HL-60/S4 (cell line): ENCODE data around the gene NAP1L4.

Experiments used
- in situ Hi-C: fragments of 300-500 bp; cut with MboI; formaldehyde crosslinking; loops from 2 replicates; pipeline ENCODE4 v1.14.3; 2022; ENCODE audit warnings: low sequenced_read_pairs

The NAP1L4 gene

DNA sequence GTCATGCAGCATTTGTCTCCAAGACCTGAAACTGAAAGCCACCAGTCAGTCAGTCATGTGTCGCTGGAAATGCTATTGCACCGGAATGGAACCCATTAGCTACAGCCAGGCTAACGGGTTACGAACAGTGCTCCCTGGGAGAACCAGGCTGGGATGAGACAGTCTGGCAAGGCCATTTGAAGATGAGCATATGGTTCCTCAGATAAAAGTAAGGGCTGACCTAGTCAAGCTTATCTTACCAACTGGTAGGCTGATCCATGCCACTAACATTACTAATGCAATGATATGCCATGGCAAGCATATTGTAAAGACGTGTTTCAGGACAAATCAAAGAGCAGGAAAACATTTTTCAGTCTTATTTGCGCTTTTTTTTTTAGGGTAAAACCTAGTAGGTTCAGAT, 28.4 kb downstream of the NAP1L4 start:
- in situ Hi-C loops: no loop called here

DNA sequence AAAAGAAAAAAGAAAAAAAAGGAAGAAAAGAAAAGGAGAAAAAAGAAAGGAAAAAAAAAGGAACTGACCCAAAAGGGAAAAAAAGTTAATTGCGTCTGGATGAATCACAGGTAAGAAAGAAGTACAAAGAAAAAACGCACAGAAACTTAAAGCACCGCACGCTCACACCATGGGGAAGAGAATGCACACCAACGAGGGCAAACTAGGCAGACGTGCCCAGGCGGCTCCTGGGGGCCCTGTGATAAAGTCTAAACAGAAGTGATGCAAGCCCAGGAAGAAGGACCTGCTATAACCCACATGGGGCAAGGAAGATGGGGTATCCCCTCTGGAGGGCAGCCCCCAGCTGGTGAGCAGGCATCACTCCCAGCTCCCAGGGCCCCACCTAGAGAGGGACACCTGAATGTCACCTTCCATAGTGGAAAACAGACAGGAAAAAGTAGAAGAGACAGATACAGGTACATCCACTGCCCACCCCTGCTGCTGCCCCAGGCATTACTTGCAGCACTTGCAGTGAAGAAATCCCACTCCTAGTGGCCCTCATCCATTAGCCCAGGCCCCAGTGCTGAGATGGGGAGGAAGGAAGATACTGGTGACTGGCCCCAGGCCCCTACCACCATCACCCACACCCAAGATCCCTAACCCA, 28.9 kb downstream of the NAP1L4 start:
- in situ Hi-C loops: no loop called here

DNA sequence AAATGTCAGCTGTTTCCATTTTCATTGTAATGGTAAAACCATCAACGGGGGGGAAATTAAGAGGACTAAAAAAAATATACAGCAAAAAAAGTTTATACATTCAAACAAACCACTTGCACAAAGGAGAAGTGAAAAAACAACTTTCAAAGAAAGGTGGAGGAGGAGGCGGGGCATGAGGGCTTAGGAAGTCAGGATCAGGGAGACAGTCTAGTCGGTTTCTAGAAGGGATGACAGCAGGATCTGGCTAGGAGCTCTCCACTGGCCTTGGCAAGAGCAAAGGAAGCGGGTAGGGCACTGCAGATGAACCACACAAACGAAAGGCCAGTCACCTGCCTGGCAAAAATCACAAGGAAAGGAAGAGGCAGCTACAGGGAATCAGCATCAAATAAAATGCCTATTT, 31.0 kb downstream of the NAP1L4 start:
- in situ Hi-C loops: no loop called here

DNA sequence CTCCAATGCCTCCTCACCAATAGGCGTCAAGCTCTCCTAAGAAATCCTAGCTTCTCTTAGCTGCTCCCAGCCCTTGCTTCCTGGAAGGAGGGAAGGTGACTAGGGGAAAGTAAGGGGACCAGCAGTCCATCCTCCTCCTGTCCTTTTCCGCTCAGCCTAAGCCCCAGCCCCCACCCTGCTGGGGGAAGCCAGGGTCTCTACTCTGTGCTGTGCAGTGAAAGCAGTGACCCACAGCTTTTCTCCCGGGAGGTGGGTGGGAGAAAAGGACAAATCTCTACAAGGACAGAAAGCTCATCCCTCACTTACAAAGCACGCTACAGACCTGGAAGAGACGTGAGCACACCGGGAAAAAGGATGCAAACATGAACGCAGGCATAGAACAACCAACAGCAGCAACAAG, 32.0 kb downstream of the NAP1L4 start:
- in situ Hi-C loops: no loop called here

DNA sequence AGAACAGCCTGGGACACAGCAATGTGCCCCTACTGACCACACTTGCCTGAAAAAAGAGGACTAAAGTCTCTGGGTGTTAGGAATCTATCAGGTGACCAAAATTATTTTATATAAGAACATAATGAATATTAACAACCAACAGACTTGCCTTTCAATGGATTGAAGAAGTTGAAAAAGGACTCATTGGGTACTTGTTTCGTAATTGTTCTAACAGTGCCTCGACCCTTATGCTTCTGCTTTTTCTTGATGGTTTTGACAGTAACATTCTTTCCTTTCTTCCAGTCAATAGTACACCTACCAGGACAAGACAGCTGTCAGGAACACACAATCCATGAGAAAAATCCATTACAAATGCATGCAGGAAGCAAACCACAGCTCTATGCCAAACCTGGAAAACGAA, 33.9 kb downstream of the NAP1L4 start:
- in situ Hi-C loops: no loop called here

DNA sequence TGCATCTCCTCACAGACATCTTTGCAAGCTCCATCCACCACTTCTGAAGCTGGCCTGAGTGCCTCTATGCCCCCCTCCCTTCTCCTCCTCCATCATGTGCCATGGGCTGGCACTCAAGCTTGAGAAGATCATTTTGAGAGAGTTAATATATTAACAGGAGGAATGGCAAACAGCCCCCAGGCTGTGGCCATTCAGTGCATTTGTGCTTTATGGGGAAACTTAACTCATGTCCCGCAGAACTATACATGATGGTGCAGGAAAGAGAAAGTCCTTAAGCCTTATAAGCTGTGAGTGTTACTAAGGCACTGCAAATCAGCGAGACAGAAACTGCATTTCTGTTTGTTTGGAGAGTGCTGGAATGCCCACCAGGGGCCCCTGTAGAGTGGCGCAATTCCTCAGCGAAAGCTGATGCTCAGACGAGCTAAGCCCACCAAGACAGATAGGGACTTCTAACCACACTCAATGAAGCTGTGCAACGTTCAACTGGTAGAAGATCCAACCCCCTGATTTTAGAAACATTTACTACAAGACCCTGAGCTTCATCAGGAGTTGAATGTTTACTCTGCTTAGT, 36.1 kb downstream of the NAP1L4 start:
- in situ Hi-C loops: no loop called here

DNA sequence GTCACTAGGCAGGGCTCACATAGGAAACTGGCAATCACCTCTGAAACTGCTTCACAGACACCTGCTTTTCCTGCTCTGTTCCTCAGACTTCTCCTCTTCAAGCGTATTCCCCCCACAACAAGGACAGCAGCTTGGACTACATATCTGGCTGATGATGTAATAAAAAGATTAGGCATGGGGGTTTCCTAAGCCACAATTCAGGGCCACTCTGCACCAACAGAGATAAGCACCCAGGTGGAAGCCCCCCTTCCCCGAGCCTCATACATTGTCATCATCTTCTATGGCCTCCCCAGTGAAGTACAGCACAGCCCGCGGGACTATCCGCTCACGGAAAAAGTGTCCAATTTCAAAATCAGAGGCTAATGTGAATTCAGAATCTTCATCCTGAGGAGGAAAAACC, 37.9 kb downstream of the NAP1L4 start:
- in situ Hi-C loops: no loop called here

DNA sequence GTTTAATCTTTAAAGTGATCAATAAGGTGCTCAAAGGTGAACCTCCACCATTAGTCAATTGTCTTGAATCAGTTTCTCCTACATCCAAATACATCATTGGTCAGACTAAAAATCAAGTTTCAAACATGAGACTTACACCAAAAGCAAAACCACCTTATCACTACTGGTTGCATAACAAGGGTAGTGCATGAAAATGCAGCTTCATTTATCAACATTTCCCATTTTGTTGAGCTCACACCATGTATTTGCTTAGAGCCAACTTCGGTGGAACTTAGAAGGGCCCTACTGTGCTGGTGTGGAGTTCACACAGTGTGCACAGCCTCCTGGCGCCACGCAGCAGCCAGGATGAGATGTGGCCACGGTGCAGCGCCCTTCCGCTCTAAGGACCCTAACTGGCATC, 39.8 kb downstream of the NAP1L4 start:
- in situ Hi-C loops: no loop called here

DNA sequence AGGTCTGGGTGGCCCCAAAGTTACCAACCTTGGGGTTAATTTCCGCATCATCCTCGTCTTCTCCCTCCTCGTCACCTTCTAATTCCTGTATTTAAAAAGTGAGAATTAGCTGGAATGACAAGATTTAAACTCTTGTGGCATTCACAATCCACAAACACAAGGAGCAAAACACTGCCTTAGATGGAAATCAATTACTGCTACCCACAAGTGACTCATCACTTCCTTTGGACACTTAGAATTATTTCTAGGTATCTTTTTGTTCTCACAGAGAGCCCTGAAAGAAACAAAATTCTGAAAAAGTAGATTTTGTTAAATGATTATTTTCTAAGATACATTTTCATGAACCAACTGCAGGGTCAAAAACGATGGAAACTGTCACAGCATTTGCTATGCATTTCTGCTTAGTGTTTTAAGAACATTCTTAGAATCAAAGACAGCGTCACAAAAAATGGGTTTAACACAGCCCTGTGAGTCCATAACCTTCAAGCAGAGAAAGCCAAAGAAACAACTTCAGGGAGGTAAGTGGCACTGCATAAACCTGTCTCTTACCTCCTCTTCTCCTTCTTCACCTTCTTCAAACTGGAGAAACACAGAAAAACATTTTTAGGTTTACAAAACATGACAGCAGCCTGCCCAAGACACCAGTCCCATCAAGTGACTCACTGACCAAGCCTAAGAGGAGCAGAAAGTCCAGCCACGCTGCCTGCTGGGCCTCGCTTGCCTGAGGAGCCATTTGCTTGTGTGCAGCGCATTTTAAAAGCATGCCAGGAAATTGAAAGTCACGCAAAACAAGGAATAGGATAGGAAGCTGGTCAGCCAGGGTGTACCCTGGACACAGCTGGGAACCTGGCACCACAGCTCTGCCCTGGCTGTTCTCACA, 40.7 kb downstream of the NAP1L4 start:
- in situ Hi-C loops: no loop called here

DNA sequence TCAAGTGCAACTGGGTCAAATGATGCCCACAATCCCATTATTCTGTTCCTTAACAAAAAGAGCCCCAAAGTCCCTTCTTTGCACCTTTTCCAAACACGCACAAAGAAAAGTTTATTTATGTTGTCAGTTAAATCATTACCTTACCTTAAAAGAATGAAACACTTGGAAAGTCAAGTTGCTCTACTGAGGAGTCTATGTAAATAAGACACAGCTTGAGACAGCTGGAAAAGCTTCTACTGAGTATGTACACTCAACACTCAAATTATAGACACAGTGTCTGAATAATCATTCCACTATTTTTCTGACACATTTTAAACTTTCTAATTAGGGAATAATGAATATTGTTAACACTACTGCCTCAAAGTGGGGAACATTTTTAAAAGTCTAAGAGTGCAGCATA, 41.3 kb downstream of the NAP1L4 start:
- in situ Hi-C loops: no loop called here

DNA sequence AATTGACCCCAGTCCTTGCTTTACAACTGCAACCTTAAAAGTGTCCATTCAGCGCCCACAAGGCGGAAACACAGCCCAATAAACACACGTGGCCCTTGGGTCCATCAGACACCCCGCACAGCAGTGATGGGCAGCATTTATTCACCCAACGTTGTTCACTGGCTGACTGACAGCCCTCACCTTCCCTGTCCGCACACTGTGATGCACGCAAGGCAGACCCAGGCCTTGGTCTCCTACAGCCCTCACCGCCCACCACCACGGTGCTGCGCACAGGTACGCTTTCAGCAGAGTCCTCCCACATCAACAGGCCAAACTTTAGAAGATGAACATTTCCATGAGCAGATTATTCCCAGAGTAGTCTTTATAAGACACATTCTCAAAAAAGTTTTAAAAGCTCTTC, 42.2 kb downstream of the NAP1L4 start:
- in situ Hi-C loops: no loop called here

DNA sequence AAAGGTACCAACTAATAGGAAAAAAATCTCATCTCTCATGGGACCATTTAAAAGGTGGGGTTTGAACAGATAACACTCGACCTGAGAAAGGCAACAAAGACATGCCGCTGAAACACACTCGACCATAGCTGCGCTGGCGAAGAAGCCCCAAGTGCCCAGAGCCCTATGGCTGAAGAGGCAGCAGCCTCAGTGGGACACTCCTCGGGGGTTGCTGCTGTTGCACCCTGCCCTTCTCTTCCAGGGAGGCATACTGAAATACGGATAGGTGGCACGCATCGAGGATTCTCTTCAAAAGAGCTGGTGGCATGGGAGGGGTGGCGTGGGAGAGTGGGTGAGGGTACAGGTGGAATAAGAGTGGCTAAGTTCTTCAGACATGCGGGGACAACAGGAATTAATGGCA, 44.4 kb downstream of the NAP1L4 start:
- in situ Hi-C loops: no loop called here

DNA sequence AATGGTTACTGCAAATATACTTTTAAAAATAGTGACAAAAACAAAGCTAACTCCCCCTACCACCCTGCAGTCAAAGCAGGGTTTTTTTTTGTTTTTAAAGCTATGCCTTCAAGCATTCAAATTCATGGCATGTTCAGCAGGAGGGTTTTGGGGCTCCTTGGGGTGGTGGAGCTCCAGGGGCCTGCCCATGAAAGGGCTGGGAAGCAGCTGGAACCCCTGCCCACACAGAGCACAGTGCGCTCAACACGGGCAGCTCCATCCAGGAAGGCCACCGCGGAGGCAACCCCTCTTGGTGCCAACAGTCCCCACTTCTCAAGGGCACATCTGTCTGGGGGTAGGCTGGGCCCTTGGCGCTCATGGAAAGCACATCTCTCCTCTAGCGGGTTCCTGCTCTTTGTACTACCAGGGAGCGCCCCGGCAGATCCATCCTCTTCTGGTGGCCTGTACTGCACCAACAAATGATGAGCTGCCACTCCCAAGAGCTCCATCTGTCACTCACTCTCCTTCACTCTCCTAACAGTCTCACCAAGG, 46.3 kb downstream of the NAP1L4 start:
- in situ Hi-C loops: no loop called here

DNA sequence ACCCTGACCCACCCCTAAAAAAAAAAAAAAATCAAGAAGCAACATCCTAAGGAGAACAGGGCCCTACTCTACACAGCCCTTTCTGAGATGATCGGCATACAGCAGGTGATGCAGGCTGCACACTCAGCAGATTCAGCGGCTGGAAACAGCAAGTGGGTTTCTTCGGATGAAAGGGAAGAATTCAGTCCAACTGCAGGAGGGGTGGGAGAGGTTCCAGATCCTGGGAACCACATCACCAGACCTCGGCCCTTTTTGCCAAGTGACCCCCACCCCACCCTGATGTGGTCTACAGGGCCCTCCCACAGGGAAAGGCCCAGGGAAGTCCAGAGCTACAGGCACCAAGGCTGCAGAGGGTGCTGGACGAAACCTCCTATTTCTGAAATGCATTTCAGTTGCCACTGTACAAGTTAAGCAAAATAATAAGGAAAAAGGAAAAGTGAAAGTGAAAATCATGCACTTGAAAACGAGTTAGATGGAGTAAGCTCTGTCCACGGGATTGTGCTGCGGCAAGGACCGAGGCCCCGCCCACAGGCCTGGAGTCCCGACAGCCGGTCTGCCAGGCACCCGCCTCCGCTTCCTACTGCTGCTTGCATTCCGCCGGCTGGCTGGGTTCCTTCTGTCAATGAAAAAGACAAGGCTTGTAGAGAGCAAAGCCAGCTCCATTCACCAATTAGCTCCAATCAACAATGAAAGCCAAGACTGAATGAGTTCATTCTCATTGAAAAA, 46.9 kb downstream of the NAP1L4 start:
- in situ Hi-C loops: no loop called here

DNA sequence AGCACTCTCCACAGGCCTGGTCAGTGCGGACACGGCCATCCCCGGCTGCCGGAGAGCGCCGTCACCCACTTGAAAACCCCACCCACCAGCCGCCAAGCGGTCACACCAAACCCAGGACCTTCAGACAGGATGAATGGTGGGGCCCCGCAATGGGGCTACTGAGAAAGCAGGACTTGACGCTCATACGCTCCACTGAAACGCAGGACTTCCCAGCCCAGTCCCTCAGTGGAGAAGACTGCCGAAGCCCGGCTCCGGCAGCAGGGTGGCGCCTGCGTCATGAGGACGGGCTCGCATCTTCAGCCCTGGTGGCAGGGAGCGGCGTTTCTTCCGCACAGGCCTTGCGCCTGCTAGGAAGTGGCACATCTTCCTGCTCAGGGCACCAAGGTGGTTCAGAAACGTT, 47.6 kb downstream of the NAP1L4 start:
- in situ Hi-C loops: no loop called here

DNA sequence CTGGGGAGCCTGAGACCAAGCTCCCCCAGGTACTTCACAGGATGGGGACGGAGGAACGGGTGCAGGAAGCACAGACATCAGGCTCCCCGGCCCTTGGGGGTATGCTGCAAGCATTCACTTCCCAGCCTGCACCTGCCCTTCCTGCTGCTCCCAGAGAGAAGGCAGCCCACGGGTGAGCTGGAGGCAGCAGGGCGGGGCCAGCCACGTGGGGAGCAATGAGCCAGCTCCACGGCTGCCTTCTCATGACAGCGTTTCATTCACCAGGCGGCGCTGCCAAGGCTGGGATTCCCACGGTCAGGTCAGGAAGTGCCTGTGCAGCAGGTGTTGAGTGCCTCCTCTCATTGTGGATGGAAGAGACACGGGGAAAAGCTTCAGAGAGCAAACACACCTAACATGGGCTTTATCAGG, 48.4 kb downstream of the NAP1L4 start:
- in situ Hi-C loops: no loop called here

DNA sequence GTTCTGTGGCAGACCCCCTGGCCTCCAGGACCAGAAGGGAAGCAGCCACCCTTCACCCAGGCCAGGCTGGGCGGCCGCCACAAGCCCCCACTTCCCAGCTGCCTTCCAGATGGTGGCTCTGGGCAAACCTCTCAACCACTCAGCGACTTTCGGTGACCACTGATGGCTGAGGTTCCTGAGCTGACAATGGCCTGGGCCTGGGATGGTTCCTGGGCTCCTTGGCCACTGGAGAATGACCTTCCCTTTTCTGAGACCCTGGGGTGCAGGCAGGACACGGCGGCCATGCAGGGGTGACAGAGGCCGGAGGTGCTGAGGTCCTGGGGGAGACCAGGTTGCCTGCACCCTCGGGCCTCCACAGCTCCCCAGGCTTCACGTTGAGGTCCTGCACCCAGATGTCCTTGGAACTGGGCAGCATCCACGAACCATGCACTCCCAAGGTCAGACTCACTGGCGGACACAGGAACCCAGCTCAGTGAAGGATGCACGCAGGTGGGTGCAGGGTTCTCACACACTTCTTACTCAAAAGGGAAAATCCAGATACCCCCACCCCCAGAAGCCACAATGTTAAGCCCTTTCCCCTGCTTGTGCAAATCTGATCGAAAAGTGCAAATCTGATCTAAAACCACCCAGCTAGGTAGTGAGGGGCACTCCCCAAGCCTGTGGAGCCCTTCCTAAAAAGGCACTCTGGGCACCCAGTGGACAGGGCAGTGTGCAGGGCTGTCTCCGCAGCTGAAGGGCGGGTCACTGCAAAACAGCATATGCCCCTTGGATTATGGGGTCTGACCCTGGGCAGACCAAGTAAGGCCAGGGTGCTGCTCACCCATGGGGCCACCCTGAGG, 49.0 kb downstream of the NAP1L4 start:
- in situ Hi-C loops: no loop called here

DNA sequence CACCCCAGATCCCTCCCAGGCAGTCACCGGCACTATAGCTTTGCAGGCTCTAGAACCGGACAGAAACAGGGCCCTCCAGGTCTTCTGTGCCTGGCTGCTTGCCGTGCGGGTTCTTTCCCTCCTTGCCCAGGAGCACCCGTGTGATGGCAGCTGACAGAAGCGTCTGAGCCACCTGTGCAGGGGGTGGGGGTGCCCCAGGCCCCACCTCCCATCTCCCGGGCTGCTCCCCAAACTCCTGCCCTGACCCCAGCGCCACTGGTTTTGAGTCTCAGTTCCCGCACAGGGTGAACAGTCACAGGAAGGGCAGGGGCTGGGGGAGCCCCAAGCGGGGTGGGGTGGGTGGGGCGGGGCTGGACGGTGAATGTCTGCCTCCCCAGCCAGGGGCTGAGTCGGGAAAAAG, 49.7 kb downstream of the NAP1L4 start:
- in situ Hi-C loops: no loop called here

DNA sequence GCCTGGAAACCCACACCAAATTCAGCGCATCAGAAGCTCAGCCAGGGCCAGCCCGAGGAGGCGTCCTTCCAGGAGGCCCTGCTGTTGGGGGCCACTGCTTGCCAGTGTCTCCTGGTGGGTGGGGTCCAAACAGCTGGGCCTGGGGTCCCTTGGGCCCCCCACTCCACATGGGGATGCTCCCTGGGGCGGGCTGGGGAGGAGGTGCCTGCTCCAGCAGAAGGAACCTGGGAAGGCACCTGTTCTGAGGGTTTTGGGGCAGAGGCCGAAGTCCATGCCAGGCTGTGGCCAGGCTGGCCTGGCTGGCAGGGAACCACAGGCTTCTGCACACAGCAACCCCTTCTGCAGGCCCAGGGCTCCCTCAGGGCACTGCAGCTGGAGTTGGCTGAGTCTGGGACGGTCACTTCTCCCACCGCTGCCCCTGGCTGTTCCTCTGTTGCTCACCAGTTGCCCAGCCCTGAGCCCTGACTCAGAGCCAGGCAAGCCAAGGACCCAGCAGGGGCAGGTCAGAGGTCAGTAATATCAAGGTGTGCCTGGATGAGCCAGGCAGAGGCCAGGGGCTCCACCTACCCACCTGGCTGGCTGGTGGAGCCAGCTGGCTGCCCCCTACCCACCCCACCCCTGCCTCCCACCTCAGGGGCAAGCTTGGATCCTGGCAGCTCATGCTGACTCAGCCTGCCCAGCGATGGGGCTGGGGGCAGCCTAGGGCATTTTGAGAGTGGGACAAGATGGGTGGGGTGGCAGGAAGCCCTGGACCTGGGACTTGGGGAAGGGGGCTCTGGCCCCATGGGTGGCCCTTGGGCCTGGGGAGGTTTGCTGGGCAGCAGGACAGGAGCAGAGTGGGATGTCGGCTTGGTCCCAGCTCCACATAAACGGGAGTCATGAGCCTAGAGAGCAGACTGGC, 51.0 kb downstream of the NAP1L4 start:
- in situ Hi-C loops: no loop called here
